A673 (cell line): ENCODE data around the gene CEP83. TPM values are rescaled to one million over a fixed set of nuclear protein-coding genes. Genes with fewer than 3 reads are reported as not detected.
A peak's percentile ranks its signal among the peaks of the same experiment; 100 is the strongest.

Source experiments
- BruUV-seq: library from RNA; stranded (reverse); fragments of 400-500 nt; replicated peaks from 2 replicates; lab custom pipeline; 2021; lab: Mats Ljungman, UMichigan
- CTCF ChIA-PET: fragments of 300-600 bp; sonication (Branson Sonifier 250); formaldehyde crosslinking; loops from one replicate; lab custom pipeline; 2022; ENCODE audit warnings: antibody characterized with exemption; lab: Charles Lee
- POLR2A ChIA-PET: fragments of 300-600 bp; sonication (Branson Sonifier 250); formaldehyde crosslinking; loops from one replicate; lab custom pipeline; 2022; ENCODE audit warnings: antibody characterized with exemption; ENCODE audit not compliant: low non-redundant PET; lab: Charles Lee
- DNase-seq: peaks from one replicate; pipeline ENCODE4 v3.0.0-alpha.2; 2015; ENCODE audit warnings: low spot score
- H3K27ac ChIP-seq: fragments of 200-600 bp; sonication (generic); 2 replicates; pipeline ENCODE4 v1.5.1; 2016; ENCODE audit warnings: mixed run types, low read depth, mild to moderate bottlenecking, mixed read lengths, antibody characterized with exemption, low read length; ENCODE audit not compliant: poor library complexity, severe bottlenecking
- H3K27me3 ChIP-seq: fragments of 200-600 bp; sonication (generic); replicated peaks from 2 replicates; pipeline ENCODE4 v1.6.1; 2017; ENCODE audit warnings: mixed run types, low read depth, mild to moderate bottlenecking, mixed read lengths, antibody characterized with exemption, low read length; ENCODE audit not compliant: insufficient read depth, poor library complexity
- H3K36me3 ChIP-seq: fragments of 200-600 bp; sonication (generic); 2 replicates; pipeline ENCODE4 v1.6.1; 2016; ENCODE audit warnings: mixed run types, mild to moderate bottlenecking, mixed read lengths, antibody characterized with exemption, low read length; ENCODE audit not compliant: insufficient read depth, poor library complexity, severe bottlenecking
- H3K4me1 ChIP-seq: fragments of 200-600 bp; sonication (generic); 2 replicates; pipeline ENCODE4 v1.6.1; 2017; ENCODE audit warnings: mixed run types, mild to moderate bottlenecking, mixed read lengths, antibody characterized with exemption, low read length; ENCODE audit not compliant: insufficient read depth, poor library complexity, severe bottlenecking
- H3K4me3 ChIP-seq: fragments of 200-600 bp; sonication (generic); 2 replicates; pipeline ENCODE4 v1.5.1; 2016; ENCODE audit warnings: low read depth, mixed run types, mild to moderate bottlenecking, mixed read lengths, low read length; ENCODE audit not compliant: poor library complexity, severe bottlenecking
- H3K9me3 ChIP-seq: fragments of 200-600 bp; sonication (generic); 2 replicates; pipeline ENCODE4 v1.6.1; 2016; ENCODE audit warnings: mixed run types, low read depth, mild to moderate bottlenecking, mixed read lengths, antibody characterized with exemption, low read length; ENCODE audit not compliant: poor library complexity, severe bottlenecking
- EZH2 ChIP-seq: fragments of 200-600 bp; sonication (generic); IDR thresholded peaks from 2 replicates; pipeline ENCODE4 v1.6.1; 2017; ENCODE audit warnings: borderline replicate concordance, low read depth, mild to moderate bottlenecking, mixed read lengths, antibody characterized with exemption, low read length; ENCODE audit not compliant: poor library complexity, severe bottlenecking
- intact Hi-C: fragments of 100-400 bp; cut with micrococcal nuclease; formaldehyde crosslinking; loops from one replicate; pipeline ENCODE4 v1.10.0; 2022; ENCODE audit not compliant: unreplicated experiment
- total RNA-seq: library from RNA; stranded (reverse); gene quantifications from 2 replicates; pipeline ENCODE4 v1.2.3, GENCODE V29; 2021
- TF ChIP-seq, protein P1 (sequence below): fragments of 300-800, 200-600 bp; sonication (generic); conservative IDR thresholded peaks from 2 replicates; pipeline ENCODE4 v1.5.1; 2017; ENCODE audit warnings: low read depth, mild to moderate bottlenecking, antibody characterized with exemption, low read length, moderate library complexity, mixed read lengths

The CEP83 gene
- total RNA-seq, 1 experiment from 2014 or later = 29.2 TPM

DNA sequence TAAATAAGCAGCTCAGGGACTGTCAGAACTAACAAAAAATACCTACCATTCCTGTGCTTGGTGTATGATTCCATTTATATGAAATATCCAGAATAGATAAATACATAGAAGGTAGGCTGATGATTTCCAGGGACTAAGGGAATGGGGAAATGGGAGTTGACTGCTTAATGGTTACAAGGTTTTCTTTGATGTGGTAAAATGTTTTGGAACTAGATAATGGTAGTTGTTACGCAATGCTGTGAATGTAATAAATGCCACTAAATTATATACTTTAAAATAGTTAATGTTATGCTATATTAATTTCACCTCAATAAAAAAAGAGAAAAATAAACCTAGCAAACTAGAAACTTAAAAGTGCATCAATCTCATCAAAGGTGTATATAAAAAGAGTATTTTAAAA, 41.1 kb downstream of the CEP83 start:
- ChIA-PET CTCF (no interaction called here), POLR2A (no interaction called here)
- H3K4me3 ChIP-seq = no peak overlapping the region
- no peak overlapping the region for H3K27ac ChIP-seq
- no peaks in the 10 kb centered on the region for H3K27me3 ChIP-seq
- peaks cover 18% of the 10 kb centered on the region for H3K9me3 ChIP-seq
- H3K4me1 ChIP-seq = no peaks in the 10 kb centered on the region
- TF ChIP-seq EZH2 = no peak
- TF ChIP-seq, protein P1, sequence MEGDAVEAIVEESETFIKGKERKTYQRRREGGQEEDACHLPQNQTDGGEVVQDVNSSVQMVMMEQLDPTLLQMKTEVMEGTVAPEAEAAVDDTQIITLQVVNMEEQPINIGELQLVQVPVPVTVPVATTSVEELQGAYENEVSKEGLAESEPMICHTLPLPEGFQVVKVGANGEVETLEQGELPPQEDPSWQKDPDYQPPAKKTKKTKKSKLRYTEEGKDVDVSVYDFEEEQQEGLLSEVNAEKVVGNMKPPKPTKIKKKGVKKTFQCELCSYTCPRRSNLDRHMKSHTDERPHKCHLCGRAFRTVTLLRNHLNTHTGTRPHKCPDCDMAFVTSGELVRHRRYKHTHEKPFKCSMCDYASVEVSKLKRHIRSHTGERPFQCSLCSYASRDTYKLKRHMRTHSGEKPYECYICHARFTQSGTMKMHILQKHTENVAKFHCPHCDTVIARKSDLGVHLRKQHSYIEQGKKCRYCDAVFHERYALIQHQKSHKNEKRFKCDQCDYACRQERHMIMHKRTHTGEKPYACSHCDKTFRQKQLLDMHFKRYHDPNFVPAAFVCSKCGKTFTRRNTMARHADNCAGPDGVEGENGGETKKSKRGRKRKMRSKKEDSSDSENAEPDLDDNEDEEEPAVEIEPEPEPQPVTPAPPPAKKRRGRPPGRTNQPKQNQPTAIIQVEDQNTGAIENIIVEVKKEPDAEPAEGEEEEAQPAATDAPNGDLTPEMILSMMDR = no peak
- no peak for DNase-seq
- no TSS peak for BruUV-seq
- H3K36me3 ChIP-seq = no peaks in the 10 kb centered on the region
- intact Hi-C loops = no loop called here

DNA sequence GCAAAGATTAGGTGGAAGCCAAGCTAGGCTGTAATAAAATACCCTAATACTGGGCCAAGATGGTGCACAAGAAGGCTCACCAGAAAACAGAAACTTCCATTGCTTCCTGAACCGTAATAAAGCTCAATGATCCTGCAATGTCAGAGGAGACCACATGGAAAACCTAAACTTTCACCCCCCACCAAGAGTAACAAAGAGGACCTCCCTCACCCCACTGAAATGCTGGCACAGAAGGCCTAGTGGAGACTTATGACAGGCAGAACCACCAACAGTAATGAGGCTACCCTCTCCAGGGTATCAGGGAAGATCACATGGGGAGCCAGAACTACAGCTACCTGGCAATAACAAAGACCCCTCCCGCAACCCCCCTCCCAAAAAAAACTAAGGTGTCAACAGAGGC, 43.1 kb downstream of the CEP83 start:
- ChIA-PET CTCF (no interaction called here), POLR2A (no interaction called here)
- no TSS peak for BruUV-seq
- no peak overlapping the region for H3K27ac ChIP-seq
- no peaks in the 10 kb centered on the region for H3K27me3 ChIP-seq
- intact Hi-C loops = no loop called here
- no peaks in the 10 kb centered on the region for H3K4me1 ChIP-seq
- H3K36me3 ChIP-seq = no peaks in the 10 kb centered on the region
- no peak overlapping the region for H3K4me3 ChIP-seq
- peak; percentile 4 for DNase-seq
- peaks cover 5% of the 10 kb centered on the region for H3K9me3 ChIP-seq
- TF ChIP-seq EZH2 = no peak
- TF ChIP-seq, protein P1 = no peak

- H3K27me3 ChIP-seq = no peaks in the 10 kb centered on the region
- BruUV-seq = no TSS peak
- H3K9me3 ChIP-seq = no peaks in the 10 kb centered on the region
- H3K36me3 ChIP-seq = no peaks in the 10 kb centered on the region
- ChIA-PET CTCF (no interaction called here), POLR2A (no interaction called here)
- no peaks in the 10 kb centered on the region for H3K4me1 ChIP-seq
- no peak overlapping the region for H3K4me3 ChIP-seq
- intact Hi-C loops = no loop called here
- no peak for DNase-seq
- TF ChIP-seq, protein P1 = no peak
- H3K27ac ChIP-seq = no peak overlapping the region
Observed at GRCh38 chr12:94415066-94415465, 44.6 kb downstream of the CEP83 start.
